ENCODE data around the gene PTGR3.
A peak's percentile ranks its signal among the peaks of the same experiment; 100 is the strongest.

Gene PTGR3

GRCh38 chr18:75234901-75235300 is 26.0 kb upstream of the PTGR3 start:
- no peak for DNase-seq

GRCh38 chr18:75231053-75231406 is 22.1 kb upstream of the PTGR3 start:
- no peak for DNase-seq

- DNase-seq, result no peak
Measured at GRCh38 chr18:75230163-75231052, 21.5 kb upstream of the PTGR3 start.

GRCh38 chr18:75229437-75229836 is 20.5 kb upstream of the PTGR3 start:
- DNase-seq, result no peak

- no peak for DNase-seq
Measured at GRCh38 chr18:75228967-75229366, 20.0 kb upstream of the PTGR3 start.

GRCh38 chr18:75227535-75228296 is 18.8 kb upstream of the PTGR3 start:
- no peak for DNase-seq

GRCh38 chr18:75226956-75227316 is 18.0 kb upstream of the PTGR3 start:
- DNase-seq, result no peak

- no peak for DNase-seq
Measured at GRCh38 chr18:75226286-75226955, 17.5 kb upstream of the PTGR3 start.

GRCh38 chr18:75223687-75224347 is 14.9 kb upstream of the PTGR3 start:
- no peak for DNase-seq

- no peak for DNase-seq
Measured at GRCh38 chr18:75222407-75222806, 13.5 kb upstream of the PTGR3 start.

GRCh38 chr18:75221897-75222296 is 13.0 kb upstream of the PTGR3 start:
- DNase-seq, result no peak

GRCh38 chr18:75221397-75221796 is 12.5 kb upstream of the PTGR3 start:
- no peak for DNase-seq

- peak in 1 of 2 experiments; percentile 73 for DNase-seq
Measured at GRCh38 chr18:75220551-75221355, 11.8 kb upstream of the PTGR3 start.

- DNase-seq, result no peak
Measured at GRCh38 chr18:75219745-75220375, 10.9 kb upstream of the PTGR3 start.

GRCh38 chr18:75218065-75218923 is 9.4 kb upstream of the PTGR3 start:
- no peak for DNase-seq

GRCh38 chr18:75216911-75217689 is 8.2 kb upstream of the PTGR3 start:
- DNase-seq, result no peak

GRCh38 chr18:75216212-75216910 is 7.4 kb upstream of the PTGR3 start:
- no peak for DNase-seq

- DNase-seq, result no peak
Measured at GRCh38 chr18:75215663-75216062, 6.7 kb upstream of the PTGR3 start.

Data from cerebellar nuclear complex (tissue), 1 donor.